Measurements from ENCODE around the gene TMOD1. TPM values are rescaled to one million over a fixed set of nuclear protein-coding genes. Genes with fewer than 3 reads are reported as not detected.

Gene TMOD1
- total and polyA plus RNA-seq, 2 of the 13 experiments (the other 11 are each of a cell fraction or from before 2014, with no cell fraction given): 0.04 to 0.07 TPM

- DNase-seq (ENCODE audit: low spot score) (no peak), ATAC-seq (no peak), FAIRE-seq (no peak)
- no peaks in the 10 kb centered on the region for H4K20me1 ChIP-seq (ENCODE audit: insufficient read depth, low read length)
- H3K4me1 ChIP-seq (ENCODE audit: insufficient read depth, low read length): no peaks in the 10 kb centered on the region
- POLR2A ChIA-PET: no interaction called here
- no peaks in the 10 kb centered on the region for H3K27me3 ChIP-seq (ENCODE audit: control insufficient read depth in 1 of 2, insufficient read depth in 2 of 2, low read length in 2 of 2)
- no peak overlapping the region for H3K4me2 ChIP-seq (ENCODE audit: low read depth, low read length)
- no peak overlapping the region for H3K4me3 ChIP-seq (replicated peaks in 1 of 3; ENCODE audit: insufficient read depth in 1 of 3, low read depth in 2 of 3, low read length in 3 of 3)
- in situ Hi-C loops (cut with HindIII; ENCODE audit: extremely low pct_ligation_motif_present, low pct_unique_long_range_greater_than_20kb): no loop called here
- no peak overlapping the region for H2AFZ ChIP-seq (ENCODE audit: low read length)
- intact Hi-C loops (cut with micrococcal nuclease; ENCODE audit: unreplicated experiment): no loop called here
- CTCF ChIA-PET (ENCODE audit: low intra/inter-chr PET ratio, low total read pairs): interaction anchor here (3.1 kb wide), 1 partner anchor 128 kb away, joined by 23 read pairs; no protein-coding TSS in a partner anchor
- TF ChIP-seq CTCF (CRISPR knock-in tag; IDR thresholded peaks at IDR 0.05) (peak; percentile 26; the same call in 1 of the 2 replicates), ZSCAN25 (CRISPR knock-in tag; IDR thresholded peaks at IDR 0.05) (no peak), MIER3 (CRISPR knock-in tag; IDR thresholded peaks at IDR 0.05; ENCODE audit: borderline replicate concordance) (no peak)
- H3K9ac ChIP-seq (ENCODE audit: insufficient read depth, low read depth, low read length): no peak overlapping the region
- H3K36me3 ChIP-seq (replicated peaks in 1 of 2; ENCODE audit: control insufficient read depth in 1 of 2, insufficient read depth in 2 of 2, low read length in 2 of 2): peaks cover 3 to 18% of the 10 kb centered on the region in 2 experiments; a peak in 4 of 5 replicates
- WGBS (ENCODE audit: low lambda C conversion rate): 97% methylated on average over 2 of the region's 2 CpGs
- no peaks in the 10 kb centered on the region for H3K9me3 ChIP-seq (ENCODE audit: low read length)
- H3K27ac ChIP-seq (ENCODE audit: extremely low read length, insufficient read depth, low read length): no peak overlapping the region
- no TSS peak for BruUV-seq (replicated peaks)
- no peaks in the 10 kb centered on the region for H3K79me2 ChIP-seq (ENCODE audit: insufficient read depth, low read length)
Observed at GRCh38 chr9:97470076-97470475, 31.4 kb upstream of the TMOD1 start.

- Histone ChIP-seq H3K4me3 (replicated peaks in 1 of 3; ENCODE audit: insufficient read depth in 1 of 3, low read depth in 2 of 3, low read length in 3 of 3) (no peak overlapping the region), H2AFZ (ENCODE audit: low read length) (no peak overlapping the region), H3K9ac (ENCODE audit: insufficient read depth, low read depth, low read length) (no peak overlapping the region), H3K27me3 (ENCODE audit: control insufficient read depth in 1 of 2, insufficient read depth in 2 of 2, low read length in 2 of 2) (no peaks in the 10 kb centered on the region), H3K79me2 (ENCODE audit: insufficient read depth, low read length) (no peaks in the 10 kb centered on the region), H3K4me1 (ENCODE audit: insufficient read depth, low read length) (peaks cover 6% of the 10 kb centered on the region), H3K4me2 (ENCODE audit: low read depth, low read length) (no peak overlapping the region), H3K36me3 (replicated peaks in 1 of 2; ENCODE audit: control insufficient read depth in 1 of 2, insufficient read depth in 2 of 2, low read length in 2 of 2) (peaks cover 3 to 24% of the 10 kb centered on the region in 2 experiments; a peak in 4 of 5 replicates), H3K27ac (ENCODE audit: extremely low read length, insufficient read depth, low read length) (no peak overlapping the region), H4K20me1 (ENCODE audit: insufficient read depth, low read length) (no peaks in the 10 kb centered on the region), H3K9me3 (ENCODE audit: low read length) (no peaks in the 10 kb centered on the region)
- no TSS peak for BruUV-seq (replicated peaks)
- in situ Hi-C loops (cut with HindIII; ENCODE audit: extremely low pct_ligation_motif_present, low pct_unique_long_range_greater_than_20kb): no loop called here
- ChIA-PET POLR2A (interaction anchor here (0.7 kb wide), 1 partner anchor 159 kb away, joined by 3 read pairs; the partner anchor contains the start of gene TSTD2), CTCF (ENCODE audit: low intra/inter-chr PET ratio, low total read pairs) (no interaction called here)
- DNase-seq (ENCODE audit: low spot score) (no peak), ATAC-seq (no peak), FAIRE-seq (no peak)
- intact Hi-C loops (cut with micrococcal nuclease; ENCODE audit: unreplicated experiment): no loop called here
- WGBS (ENCODE audit: low lambda C conversion rate): 59% methylated on average over 2 of the region's 3 CpGs
- TF ChIP-seq ZGPAT (CRISPR knock-in tag; IDR thresholded peaks at IDR 0.05) (no peak), RXRA (CRISPR knock-in tag; IDR thresholded peaks at IDR 0.05) (no peak), SNAI1 (CRISPR knock-in tag; IDR thresholded peaks at IDR 0.05; ENCODE audit: borderline replicate concordance) (no peak), HBP1 (CRISPR knock-in tag; IDR thresholded peaks at IDR 0.05; ENCODE audit: low read depth) (no peak), ISL2 (CRISPR knock-in tag; IDR thresholded peaks at IDR 0.05) (no peak), BRD4 (CRISPR knock-in tag; IDR thresholded peaks at IDR 0.05) (no peak), RNF2 (conservative IDR thresholded peaks at IDR 0.05; ENCODE audit: low read depth) (no peak), ZNF772 (CRISPR knock-in tag; IDR thresholded peaks at IDR 0.05) (no peak), JDP2 (CRISPR knock-in tag; IDR thresholded peaks at IDR 0.05; ENCODE audit: borderline replicate concordance) (no peak), ZNF564 (CRISPR knock-in tag; IDR thresholded peaks at IDR 0.05) (no peak), ATF5 (CRISPR knock-in tag; IDR thresholded peaks at IDR 0.05; ENCODE audit: low read depth) (no peak), ZBTB20 (CRISPR knock-in tag; IDR thresholded peaks at IDR 0.05; ENCODE audit: borderline replicate concordance, low read depth) (no peak)
Observed at GRCh38 chr9:97473717-97474116, 27.7 kb upstream of the TMOD1 start.
